Loucy (cell line): ENCODE results near the gene FBXO4.

Experiments used
- EZH2phosphoT487 ChIP-seq: fragments of 200-600 bp; IDR thresholded peaks from 2 replicates; pipeline ENCODE4 v1.6.1; 2018; ENCODE audit warnings: antibody characterized with exemption, mild to moderate bottlenecking, moderate library complexity, borderline replicate concordance
- TF ChIP-seq, protein P1 (sequence below): fragments of 200-600 bp; sonication (generic); conservative IDR thresholded peaks from 2 replicates; pipeline ENCODE4 v1.5.1; 2014; ENCODE audit warnings: mild to moderate bottlenecking, antibody characterized with exemption, low read length

DNA sequence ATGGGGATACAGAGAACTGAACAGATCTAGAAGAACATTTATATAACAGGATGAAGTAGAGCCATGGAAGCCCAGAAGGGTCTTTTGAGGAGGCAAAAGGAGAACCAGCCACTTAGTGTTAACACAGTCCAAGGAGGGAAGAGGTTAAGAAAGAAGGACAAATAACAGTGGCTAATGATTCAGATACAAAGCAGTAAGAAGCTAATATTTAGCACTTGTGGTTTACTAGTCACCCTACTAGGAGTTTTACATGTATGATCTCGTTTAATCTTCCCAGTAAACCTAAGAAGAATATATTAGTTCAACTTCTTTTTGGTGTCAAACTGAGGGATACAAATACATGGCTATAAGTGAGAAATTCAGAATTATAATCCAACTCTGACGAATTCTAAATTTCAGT, 7.7 kb downstream of the FBXO4 start:
- TF ChIP-seq, protein P1, sequence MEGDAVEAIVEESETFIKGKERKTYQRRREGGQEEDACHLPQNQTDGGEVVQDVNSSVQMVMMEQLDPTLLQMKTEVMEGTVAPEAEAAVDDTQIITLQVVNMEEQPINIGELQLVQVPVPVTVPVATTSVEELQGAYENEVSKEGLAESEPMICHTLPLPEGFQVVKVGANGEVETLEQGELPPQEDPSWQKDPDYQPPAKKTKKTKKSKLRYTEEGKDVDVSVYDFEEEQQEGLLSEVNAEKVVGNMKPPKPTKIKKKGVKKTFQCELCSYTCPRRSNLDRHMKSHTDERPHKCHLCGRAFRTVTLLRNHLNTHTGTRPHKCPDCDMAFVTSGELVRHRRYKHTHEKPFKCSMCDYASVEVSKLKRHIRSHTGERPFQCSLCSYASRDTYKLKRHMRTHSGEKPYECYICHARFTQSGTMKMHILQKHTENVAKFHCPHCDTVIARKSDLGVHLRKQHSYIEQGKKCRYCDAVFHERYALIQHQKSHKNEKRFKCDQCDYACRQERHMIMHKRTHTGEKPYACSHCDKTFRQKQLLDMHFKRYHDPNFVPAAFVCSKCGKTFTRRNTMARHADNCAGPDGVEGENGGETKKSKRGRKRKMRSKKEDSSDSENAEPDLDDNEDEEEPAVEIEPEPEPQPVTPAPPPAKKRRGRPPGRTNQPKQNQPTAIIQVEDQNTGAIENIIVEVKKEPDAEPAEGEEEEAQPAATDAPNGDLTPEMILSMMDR, result no peak
- TF ChIP-seq EZH2phosphoT487, result no peak
